Caco-2 (cell line): Measurements from ENCODE around the gene HNRNPM. TPM values are rescaled to one million over a fixed set of nuclear protein-coding genes. Genes with fewer than 3 reads are reported as not detected.

Experiments
- BruUV-seq: library from RNA; stranded (reverse); fragments of 400-500 nt; replicated peaks from 2 replicates; lab custom pipeline; 2021; lab: Mats Ljungman, UMichigan
- CTCF ChIA-PET: fragments of 300-600 bp; sonication (Branson Sonifier 250); formaldehyde crosslinking; loops from one replicate; lab custom pipeline; 2022; ENCODE audit warnings: antibody characterized with exemption; lab: Charles Lee
- POLR2A ChIA-PET: fragments of 300-600 bp; sonication (Branson Sonifier 250); formaldehyde crosslinking; loops from one replicate; lab custom pipeline; 2022; ENCODE audit warnings: antibody characterized with exemption; lab: Charles Lee
- DNase-seq, 2 experiments: peaks; one replicate each; pipeline versions ENCODE4 v3.0.0 to v3.0.0-alpha.2; 2020 to 2022
- H3K27me3 ChIP-seq: replicated peaks from 2 replicates; pipeline ENCODE4 v1.6.0; 2011; ENCODE audit warnings: low read length; ENCODE audit not compliant: control insufficient read depth, insufficient read depth
- H3K36me3 ChIP-seq: 2 replicates; pipeline ENCODE4 v1.5.1; 2011; ENCODE audit warnings: low read length; ENCODE audit not compliant: control insufficient read depth, insufficient read depth
- H3K4me1 ChIP-seq: fragments of 250-450 bp; sonication (Bioruptor Pico); 2 replicates; pipeline ENCODE4 v1.5.1; 2020; ENCODE audit warnings: mild to moderate bottlenecking
- H3K4me3 ChIP-seq: 2 replicates; pipeline ENCODE4 v1.5.1; 2011; ENCODE audit warnings: low read depth, mild to moderate bottlenecking, control low read depth, low read length
- H3K9me3 ChIP-seq: fragments of 250-450 bp; sonication (Bioruptor Pico); 2 replicates; pipeline ENCODE4 v1.5.1; 2020; ENCODE audit warnings: mild to moderate bottlenecking, moderate library complexity
- H3K27ac Mint-ChIP-seq: one replicate; pipeline ENCODE4 v1.8.0; 2022; ENCODE audit warnings: mixed read lengths; ENCODE audit not compliant: unreplicated experiment
- H3K27me3 Mint-ChIP-seq: one replicate; pipeline ENCODE4 v1.8.0; 2022; ENCODE audit warnings: mixed read lengths; ENCODE audit not compliant: insufficient read depth, unreplicated experiment
- H3K36me3 Mint-ChIP-seq: one replicate; pipeline ENCODE4 v1.8.0; 2022; ENCODE audit warnings: mild to moderate bottlenecking, mixed read lengths; ENCODE audit not compliant: insufficient read depth, unreplicated experiment
- H3K4me1 Mint-ChIP-seq: one replicate; pipeline ENCODE4 v1.8.0; 2022; ENCODE audit warnings: low read depth, mixed read lengths; ENCODE audit not compliant: unreplicated experiment
- H3K4me3 Mint-ChIP-seq: one replicate; pipeline ENCODE4 v1.8.0; 2022; ENCODE audit warnings: mild to moderate bottlenecking, moderate library complexity, mixed read lengths; ENCODE audit not compliant: unreplicated experiment
- H3K9me3 Mint-ChIP-seq: one replicate; pipeline ENCODE4 v1.8.0; 2022; ENCODE audit warnings: mixed read lengths; ENCODE audit not compliant: unreplicated experiment
- intact Hi-C: fragments of 100-400 bp; cut with micrococcal nuclease; formaldehyde crosslinking; loops from one replicate; pipeline ENCODE4 v1.10.0; 2022; ENCODE audit not compliant: unreplicated experiment
- total RNA-seq: library from RNA; stranded (reverse); gene quantifications from 2 replicates; pipeline ENCODE4 v1.2.3, GENCODE V29; 2022
- TF ChIP-seq, protein P1 (sequence below), 2 experiments: fragments of 200-600 bp in 1 of 2; IDR thresholded peaks; 1 replicate in 1 of 2; 2 replicates in 1 of 2; pipeline versions ENCODE4 v1.5.1 to v1.8.0; 2011 to 2022; ENCODE audit warnings: antibody characterized with exemption in 1 of 2, control low read depth in 1 of 2, inconsistent platforms in 1 of 2, low read depth in 1 of 2, low read length in 1 of 2, mild to moderate bottlenecking in 1 of 2, moderate library complexity in 1 of 2; ENCODE audit not compliant: insufficient read depth in 1 of 2, severe bottlenecking in 1 of 2, unreplicated experiment in 1 of 2

Gene HNRNPM
- total RNA-seq, 1 experiment from 2014 or later: 271 TPM

DNA sequence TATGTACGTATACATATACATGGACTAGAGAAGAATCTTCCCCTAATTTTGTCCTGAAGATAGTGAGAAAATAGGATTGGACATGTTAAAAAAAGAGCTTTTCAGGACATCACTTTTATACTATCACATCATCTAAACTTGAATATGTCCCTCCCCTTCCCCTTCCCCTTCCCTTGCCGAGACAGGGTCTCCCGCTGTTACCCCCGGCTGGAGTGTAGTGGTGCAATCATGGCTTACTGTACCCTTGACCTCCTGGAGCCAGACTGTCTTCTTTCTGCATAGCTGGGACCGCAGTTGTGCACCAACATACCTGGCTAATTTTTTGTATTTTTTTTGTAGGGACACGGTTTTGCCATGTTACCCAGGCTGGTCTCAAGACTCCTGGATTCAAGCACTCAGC, 6.6 kb downstream of the HNRNPM start:
- peaks cover 18% of the 10 kb centered on the region for H3K4me1 ChIP-seq
- H3K9me3 Mint-ChIP-seq: no peaks in the 10 kb centered on the region
- H3K36me3 Mint-ChIP-seq: peaks cover 72% of the 10 kb centered on the region
- H3K27me3 Mint-ChIP-seq: no peaks in the 10 kb centered on the region
- H3K9me3 ChIP-seq: no peaks in the 10 kb centered on the region
- POLR2A ChIA-PET: interaction anchor here (1.3 kb wide), 1 partner anchor 62 kb away, joined by 5 read pairs; the partner anchor contains the start of gene ZNF414
- H3K27ac Mint-ChIP-seq: no peak overlapping the region
- peaks cover 3% of the 10 kb centered on the region; the same call in 1 of the 2 replicates for H3K36me3 ChIP-seq
- intact Hi-C loops: no loop called here
- peaks cover 15% of the 10 kb centered on the region for H3K4me1 Mint-ChIP-seq
- TF ChIP-seq, protein P1, sequence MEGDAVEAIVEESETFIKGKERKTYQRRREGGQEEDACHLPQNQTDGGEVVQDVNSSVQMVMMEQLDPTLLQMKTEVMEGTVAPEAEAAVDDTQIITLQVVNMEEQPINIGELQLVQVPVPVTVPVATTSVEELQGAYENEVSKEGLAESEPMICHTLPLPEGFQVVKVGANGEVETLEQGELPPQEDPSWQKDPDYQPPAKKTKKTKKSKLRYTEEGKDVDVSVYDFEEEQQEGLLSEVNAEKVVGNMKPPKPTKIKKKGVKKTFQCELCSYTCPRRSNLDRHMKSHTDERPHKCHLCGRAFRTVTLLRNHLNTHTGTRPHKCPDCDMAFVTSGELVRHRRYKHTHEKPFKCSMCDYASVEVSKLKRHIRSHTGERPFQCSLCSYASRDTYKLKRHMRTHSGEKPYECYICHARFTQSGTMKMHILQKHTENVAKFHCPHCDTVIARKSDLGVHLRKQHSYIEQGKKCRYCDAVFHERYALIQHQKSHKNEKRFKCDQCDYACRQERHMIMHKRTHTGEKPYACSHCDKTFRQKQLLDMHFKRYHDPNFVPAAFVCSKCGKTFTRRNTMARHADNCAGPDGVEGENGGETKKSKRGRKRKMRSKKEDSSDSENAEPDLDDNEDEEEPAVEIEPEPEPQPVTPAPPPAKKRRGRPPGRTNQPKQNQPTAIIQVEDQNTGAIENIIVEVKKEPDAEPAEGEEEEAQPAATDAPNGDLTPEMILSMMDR (IDR thresholded peaks at IDR 0.05; ENCODE audit: insufficient read depth in 1 of 2, low read depth in 1 of 2, low read length in 1 of 2, severe bottlenecking in 1 of 2, unreplicated experiment in 1 of 2): no peak
- no peak overlapping the region for H3K4me3 ChIP-seq
- H3K4me3 Mint-ChIP-seq: no peak overlapping the region
- DNase-seq: no peak
- BruUV-seq: no TSS peak
- H3K27me3 ChIP-seq: no peaks in the 10 kb centered on the region
- CTCF ChIA-PET: interaction anchor here (1.1 kb wide), 1 partner anchor 55 kb away, joined by 3 read pairs; no protein-coding TSS in a partner anchor

DNA sequence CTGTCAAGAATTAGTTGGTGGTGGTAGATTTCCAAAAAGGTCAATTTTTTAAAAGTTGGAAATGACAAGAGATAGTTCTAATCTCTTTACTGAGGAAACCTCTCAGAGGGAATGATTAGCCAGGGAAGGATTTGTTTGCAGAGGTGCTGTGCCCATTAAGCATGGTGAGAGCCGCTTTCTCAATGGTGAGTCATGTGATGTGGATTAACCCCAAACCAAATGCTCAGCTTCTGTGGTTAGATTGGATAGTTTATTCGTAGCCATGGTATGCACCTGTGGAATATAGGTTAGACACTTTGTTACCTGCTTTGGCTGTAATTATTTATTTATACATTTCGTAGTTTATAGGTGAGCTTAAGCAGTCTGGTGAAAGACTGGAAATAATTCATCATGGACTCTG, 7.1 kb downstream of the HNRNPM start:
- H3K9me3 ChIP-seq: no peaks in the 10 kb centered on the region
- POLR2A ChIA-PET: interaction anchor here (1.3 kb wide), 1 partner anchor 62 kb away, joined by 5 read pairs; the partner anchor contains the start of gene ZNF414
- H3K36me3 ChIP-seq: peaks cover 2% of the 10 kb centered on the region; the same call in 1 of the 2 replicates
- peaks cover 13% of the 10 kb centered on the region for H3K4me1 ChIP-seq
- intact Hi-C loops: no loop called here
- CTCF ChIA-PET: interaction anchor here (1.1 kb wide), 1 partner anchor 54 kb away, joined by 3 read pairs; no protein-coding TSS in a partner anchor
- no peaks in the 10 kb centered on the region for H3K27me3 ChIP-seq
- no peaks in the 10 kb centered on the region for H3K27me3 Mint-ChIP-seq
- H3K4me3 Mint-ChIP-seq: no peak overlapping the region
- H3K27ac Mint-ChIP-seq: no peak overlapping the region
- TF ChIP-seq, protein P1 (IDR thresholded peaks at IDR 0.05; ENCODE audit: insufficient read depth in 1 of 2, low read depth in 1 of 2, low read length in 1 of 2, severe bottlenecking in 1 of 2, unreplicated experiment in 1 of 2): no peak
- no peak overlapping the region for H3K4me3 ChIP-seq
- peaks cover 14% of the 10 kb centered on the region for H3K4me1 Mint-ChIP-seq
- BruUV-seq: no TSS peak
- H3K36me3 Mint-ChIP-seq: peaks cover 72% of the 10 kb centered on the region
- no peaks in the 10 kb centered on the region for H3K9me3 Mint-ChIP-seq
- no peak for DNase-seq

DNA sequence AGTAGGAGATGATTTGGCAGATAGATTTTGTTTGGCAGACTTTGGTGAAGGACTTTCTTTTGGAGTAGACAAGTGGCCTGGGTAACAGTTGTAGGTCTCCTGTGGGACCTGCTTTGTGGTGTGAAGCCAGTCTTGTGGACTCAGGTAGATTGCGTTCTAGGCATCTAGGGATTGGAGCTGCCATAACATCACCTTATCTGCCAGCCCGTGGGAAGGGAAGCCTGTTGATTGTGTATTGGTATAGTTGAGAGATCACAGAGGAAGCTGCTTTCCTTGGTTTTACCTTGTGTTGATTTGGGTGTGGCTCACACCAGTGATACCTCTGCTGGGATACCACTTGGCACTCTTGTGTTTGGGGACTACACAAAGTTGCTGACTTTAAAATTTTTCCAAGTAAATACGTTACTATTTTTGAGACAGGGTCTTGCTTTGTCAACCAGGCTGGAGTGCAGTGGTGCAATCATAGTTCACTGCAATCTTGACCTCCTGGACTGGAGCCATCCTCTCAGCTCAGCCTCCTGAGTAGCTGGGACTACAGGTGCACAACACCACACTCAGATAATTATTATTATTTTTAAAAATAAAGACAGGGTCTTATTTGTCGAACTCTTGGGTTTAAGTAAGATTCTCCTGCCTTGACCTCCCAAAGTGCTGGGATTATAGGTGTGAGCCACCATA, 7.8 kb downstream of the HNRNPM start:
- CTCF ChIA-PET: interaction anchor here (1.1 kb wide), 1 partner anchor 53 kb away, joined by 3 read pairs; no protein-coding TSS in a partner anchor
- H3K9me3 ChIP-seq: no peaks in the 10 kb centered on the region
- Mint-ChIP-seq H3K36me3 (peaks cover 67% of the 10 kb centered on the region), H3K4me3 (no peak overlapping the region), H3K27me3 (no peaks in the 10 kb centered on the region), H3K27ac (no peak overlapping the region), H3K4me1 (peaks cover 11% of the 10 kb centered on the region), H3K9me3 (no peaks in the 10 kb centered on the region)
- TF ChIP-seq, protein P1 (IDR thresholded peaks at IDR 0.05; ENCODE audit: insufficient read depth in 1 of 2, low read depth in 1 of 2, low read length in 1 of 2, severe bottlenecking in 1 of 2, unreplicated experiment in 1 of 2): no peak
- H3K4me1 ChIP-seq: peaks cover 17% of the 10 kb centered on the region
- intact Hi-C loops: no loop called here
- no peaks in the 10 kb centered on the region for H3K27me3 ChIP-seq
- POLR2A ChIA-PET: interaction anchor here (1.3 kb wide), 1 partner anchor 61 kb away, joined by 5 read pairs; the partner anchor contains the start of gene ZNF414
- no TSS peak for BruUV-seq
- no peak for DNase-seq
- peaks cover 2% of the 10 kb centered on the region; the same call in 1 of the 2 replicates for H3K36me3 ChIP-seq
- H3K4me3 ChIP-seq: no peak overlapping the region
